Fibroblast of mammary gland (primary cell): Measurements from ENCODE around the gene CAPSL.

Experiments used
- DNase-seq: peaks from one replicate; pipeline ENCODE4 v3.0.0-alpha.2; 2010; ENCODE audit warnings: low read depth
- H3K4me3 ChIP-seq: 2 replicates; pipeline ENCODE4 v1.5.1; 2011; ENCODE audit warnings: low read depth, mild to moderate bottlenecking, low read length, moderate library complexity; ENCODE audit not compliant: control insufficient read depth
- CTCF ChIP-seq: conservative IDR thresholded peaks from 2 replicates; pipeline ENCODE4 v1.5.1; 2011; ENCODE audit warnings: low read depth, low read length, inconsistent platforms; ENCODE audit not compliant: control insufficient read depth, insufficient read depth

CAPSL gene

GRCh38 chr5:35887321-35888100 lies 50.9 kb downstream of the CAPSL start:
- H3K4me3 ChIP-seq = no peak overlapping the region
- TF ChIP-seq CTCF = no peak
- DNase-seq = peak; percentile 19

GRCh38 chr5:35886381-35886780 lies 52.0 kb downstream of the CAPSL start:
- no peak for TF ChIP-seq CTCF
- no peak overlapping the region for H3K4me3 ChIP-seq
- DNase-seq = no peak

- no peak for DNase-seq
- H3K4me3 ChIP-seq = no peak overlapping the region
- no peak for TF ChIP-seq CTCF
These were observed 53.6 kb downstream of the CAPSL start for GRCh38 chr5:35884773-35885172.

- H3K4me3 ChIP-seq = no peak overlapping the region
These were observed 54.1 kb downstream of the CAPSL start for GRCh38 chr5:35884191-35884769.

GRCh38 chr5:35881758-35882157 lies 56.7 kb downstream of the CAPSL start:
- H3K4me3 ChIP-seq = no peak overlapping the region
- no peak for DNase-seq
- no peak for TF ChIP-seq CTCF

More at GRCh38 chr5:35884191-35884769, 54.1 kb downstream of the CAPSL start:
- no peak for TF ChIP-seq CTCF
- DNase-seq = peak; percentile 90

- no peak for DNase-seq
- H3K4me3 ChIP-seq = no peak overlapping the region
- no peak for TF ChIP-seq CTCF
These were observed 58.3 kb downstream of the CAPSL start for GRCh38 chr5:35880156-35880555.
